ENCODE data around the gene HPSE2. TPM values are rescaled to one million over a fixed set of nuclear protein-coding genes. Genes with fewer than 3 reads are reported as not detected.

The HPSE2 gene
- total RNA-seq, 1 donor: not detected

DNA sequence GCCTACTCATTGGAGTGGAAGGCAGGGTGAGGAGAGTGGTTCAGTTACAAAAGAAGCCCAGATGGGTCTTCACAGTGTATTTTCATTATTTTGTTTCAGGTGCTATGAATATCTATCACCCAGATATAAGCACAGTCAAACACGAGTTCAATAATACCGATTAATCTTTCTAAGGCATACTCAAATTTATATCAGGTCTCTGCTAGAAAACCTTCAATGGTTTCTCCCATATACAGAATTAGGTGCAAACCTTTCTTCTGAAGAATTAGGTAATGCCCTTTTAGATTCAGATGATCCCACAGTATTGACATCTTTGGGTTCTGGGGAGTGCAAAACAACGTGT lies 774.2 kb downstream of the HPSE2 start:
- H3K4me3 ChIP-seq (ENCODE audit: low read depth, low read length): no peak overlapping the region
- TF ChIP-seq, protein P1, sequence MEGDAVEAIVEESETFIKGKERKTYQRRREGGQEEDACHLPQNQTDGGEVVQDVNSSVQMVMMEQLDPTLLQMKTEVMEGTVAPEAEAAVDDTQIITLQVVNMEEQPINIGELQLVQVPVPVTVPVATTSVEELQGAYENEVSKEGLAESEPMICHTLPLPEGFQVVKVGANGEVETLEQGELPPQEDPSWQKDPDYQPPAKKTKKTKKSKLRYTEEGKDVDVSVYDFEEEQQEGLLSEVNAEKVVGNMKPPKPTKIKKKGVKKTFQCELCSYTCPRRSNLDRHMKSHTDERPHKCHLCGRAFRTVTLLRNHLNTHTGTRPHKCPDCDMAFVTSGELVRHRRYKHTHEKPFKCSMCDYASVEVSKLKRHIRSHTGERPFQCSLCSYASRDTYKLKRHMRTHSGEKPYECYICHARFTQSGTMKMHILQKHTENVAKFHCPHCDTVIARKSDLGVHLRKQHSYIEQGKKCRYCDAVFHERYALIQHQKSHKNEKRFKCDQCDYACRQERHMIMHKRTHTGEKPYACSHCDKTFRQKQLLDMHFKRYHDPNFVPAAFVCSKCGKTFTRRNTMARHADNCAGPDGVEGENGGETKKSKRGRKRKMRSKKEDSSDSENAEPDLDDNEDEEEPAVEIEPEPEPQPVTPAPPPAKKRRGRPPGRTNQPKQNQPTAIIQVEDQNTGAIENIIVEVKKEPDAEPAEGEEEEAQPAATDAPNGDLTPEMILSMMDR (IDR thresholded peaks at IDR 0.05; ENCODE audit: insufficient read depth, low read length): no peak
- DNase-seq (ENCODE audit: low read depth): no peak

DNA sequence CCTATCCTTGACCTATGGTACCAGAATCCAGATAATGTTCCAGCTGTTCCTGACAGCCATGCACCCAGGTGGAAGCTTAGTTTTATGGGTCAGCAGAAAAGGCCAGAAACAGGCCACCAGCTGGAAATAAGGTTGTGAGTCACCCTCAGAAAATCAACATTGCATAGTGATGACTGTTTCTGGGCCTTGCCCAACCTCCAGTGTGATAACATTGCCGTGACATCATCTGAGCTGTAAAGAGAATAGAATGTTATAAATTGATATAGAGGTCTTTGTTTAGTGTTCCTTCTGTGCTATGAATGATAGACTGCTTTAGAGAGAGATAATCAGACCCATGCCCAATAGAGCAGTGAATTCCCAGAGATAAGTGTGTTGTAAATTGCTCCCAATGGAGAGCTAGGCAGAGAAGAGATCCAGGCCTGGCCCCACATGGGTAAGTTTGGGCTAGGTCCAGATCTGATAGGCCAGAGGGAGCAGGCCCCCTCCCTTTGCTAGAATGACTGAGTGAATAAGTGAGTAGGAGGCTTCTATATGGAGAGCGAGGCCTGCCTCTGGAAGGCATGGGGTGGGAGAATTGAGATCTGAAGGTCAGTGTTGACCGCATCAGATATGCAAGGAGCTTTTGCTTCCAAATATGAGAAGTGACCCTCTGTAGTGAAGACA lies 774.7 kb downstream of the HPSE2 start:
- TF ChIP-seq, protein P1 (IDR thresholded peaks at IDR 0.05; ENCODE audit: insufficient read depth, low read length): no peak
- H3K4me3 ChIP-seq (ENCODE audit: low read depth, low read length): no peak overlapping the region
- DNase-seq (ENCODE audit: low read depth): peak; percentile 94

DNA sequence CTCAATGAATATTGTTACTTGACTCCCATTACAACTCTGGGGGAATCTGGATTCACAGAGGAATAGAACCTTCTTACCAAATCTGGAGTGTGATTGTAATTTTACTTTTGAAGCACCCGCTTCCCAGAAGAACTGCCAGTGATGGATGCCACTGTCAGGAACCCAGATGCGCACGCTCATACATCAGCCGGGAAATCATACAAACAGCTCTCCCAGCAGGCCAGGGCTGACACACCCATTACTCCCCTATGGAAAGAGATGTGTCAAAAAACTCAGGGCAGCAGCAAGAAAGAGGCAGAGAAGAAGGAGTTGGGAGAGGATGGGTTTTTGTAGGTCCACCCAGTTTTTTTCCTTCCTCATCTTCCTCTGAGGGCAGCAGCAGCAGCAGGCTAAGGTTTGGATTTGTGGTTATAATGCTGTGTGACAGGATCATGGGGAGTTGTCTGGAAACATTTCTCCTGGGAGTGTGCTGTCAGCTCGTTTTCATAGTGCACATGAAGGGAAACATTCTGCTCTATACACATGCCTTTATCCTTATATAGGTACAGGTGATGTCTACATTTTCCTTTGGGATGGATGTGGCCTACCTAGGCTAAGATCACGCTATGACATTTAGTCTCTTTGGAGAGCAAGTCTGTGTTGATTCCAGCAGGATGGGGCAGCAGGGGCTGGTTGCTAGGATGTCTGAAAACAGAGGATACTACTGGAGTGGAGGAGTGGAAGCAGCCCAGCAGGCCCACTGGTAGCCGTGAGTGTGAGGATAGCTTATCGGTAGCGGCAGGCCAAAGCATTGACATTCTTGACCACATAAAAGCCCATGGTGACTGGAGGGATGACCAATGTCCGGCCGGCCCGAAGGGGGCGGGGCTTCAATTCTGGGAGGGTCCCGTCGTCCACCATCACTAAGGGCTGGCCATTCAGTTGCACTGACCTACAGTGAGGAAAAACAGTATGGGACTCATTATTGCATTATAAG lies 776.6 kb downstream of the HPSE2 start:
- H3K4me3 ChIP-seq (ENCODE audit: low read depth, low read length): no peak overlapping the region
- DNase-seq (ENCODE audit: low read depth): no peak
- TF ChIP-seq, protein P1 (IDR thresholded peaks at IDR 0.05; ENCODE audit: insufficient read depth, low read length): no peak

DNA sequence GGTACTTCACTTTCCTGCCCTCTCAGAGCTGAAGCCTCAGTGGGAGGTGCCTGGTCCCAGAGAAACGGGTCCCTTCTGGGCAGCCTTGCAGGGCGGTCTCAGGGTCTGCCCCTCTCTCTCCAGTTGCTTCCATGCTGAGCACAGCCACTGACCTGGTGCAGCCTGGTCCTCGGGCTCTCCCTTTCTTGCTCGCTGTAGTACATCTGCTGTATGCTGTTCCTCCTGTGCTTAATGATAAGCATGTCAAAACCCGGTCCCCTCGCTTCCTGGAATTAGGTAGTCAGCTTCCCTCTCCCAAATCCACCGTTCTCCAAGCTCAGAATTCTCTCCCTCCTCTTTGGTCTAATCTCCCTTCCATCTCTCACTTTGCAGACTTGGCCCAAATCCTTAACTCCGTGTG lies 777.9 kb downstream of the HPSE2 start:
- TF ChIP-seq, protein P1 (IDR thresholded peaks at IDR 0.05; ENCODE audit: insufficient read depth, low read length): no peak
- no peak overlapping the region for H3K4me3 ChIP-seq (ENCODE audit: low read depth, low read length)
- DNase-seq (ENCODE audit: low read depth): no peak

DNA sequence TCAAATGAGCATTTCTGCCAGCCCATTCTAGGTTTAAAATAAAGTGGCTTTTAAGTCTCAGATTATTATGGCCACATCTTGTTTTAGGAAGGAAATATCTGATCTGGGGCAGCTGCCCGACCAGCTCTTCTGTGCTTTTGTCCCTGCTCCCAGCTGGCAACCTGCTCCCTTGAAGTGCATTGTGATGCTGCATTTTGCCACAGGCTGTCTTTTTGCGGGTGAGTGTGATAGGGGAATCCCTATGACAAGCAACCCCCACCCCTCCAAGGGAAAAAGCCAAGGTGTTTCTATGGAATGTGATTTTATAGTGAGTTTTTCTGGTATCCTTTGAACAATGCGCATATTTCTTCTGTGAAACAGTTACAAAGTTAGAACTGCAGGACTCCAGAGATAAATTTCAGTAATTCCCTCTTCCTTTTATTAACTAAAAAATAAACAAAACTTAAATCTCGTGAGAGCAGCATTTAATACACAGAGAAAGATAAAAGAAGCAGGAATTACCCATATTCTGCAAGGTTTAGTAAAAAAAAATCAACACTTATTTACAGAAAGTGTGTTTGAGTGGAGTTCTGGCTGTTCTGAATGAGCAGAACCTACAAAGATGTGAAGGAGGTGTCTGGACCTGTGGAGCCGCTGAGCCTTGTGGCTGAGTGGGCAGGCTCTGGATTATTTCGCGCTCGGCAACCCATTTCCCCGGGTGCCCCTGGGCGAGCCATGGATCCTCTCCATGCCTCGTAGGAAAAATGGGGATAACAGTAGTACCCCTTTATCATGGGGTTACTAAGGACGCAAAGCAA lies 778.8 kb downstream of the HPSE2 start:
- H3K4me3 ChIP-seq (ENCODE audit: low read depth, low read length): no peak overlapping the region
- TF ChIP-seq, protein P1 (IDR thresholded peaks at IDR 0.05; ENCODE audit: insufficient read depth, low read length): no peak
- DNase-seq (ENCODE audit: low read depth): no peak

DNA sequence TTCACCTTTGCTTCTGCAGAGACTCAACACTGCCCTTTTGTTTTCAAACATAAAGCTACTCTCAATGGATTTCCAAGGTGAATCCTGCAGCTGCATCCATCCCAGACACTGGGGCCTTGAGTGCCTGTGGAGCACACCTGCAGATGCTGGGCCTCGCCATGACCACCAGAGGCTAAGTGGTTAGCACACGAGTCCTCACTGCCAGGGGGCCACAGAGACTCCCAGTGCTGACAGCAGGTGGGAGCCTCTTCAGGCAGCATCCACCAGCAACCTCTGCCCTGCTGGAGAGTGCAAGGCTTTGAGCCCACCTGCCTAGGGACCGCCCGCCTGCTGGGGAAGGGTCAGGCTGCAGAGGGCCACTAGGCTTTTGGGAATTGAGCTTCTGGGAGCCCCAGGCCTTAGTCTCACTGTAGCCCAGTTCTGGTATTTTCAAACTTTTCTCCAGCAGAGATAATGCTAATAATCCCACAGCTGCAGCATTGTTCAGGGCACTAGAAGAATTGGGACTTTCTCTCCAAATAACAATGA lies 779.5 kb downstream of the HPSE2 start:
- DNase-seq (ENCODE audit: low read depth): no peak
- H3K4me3 ChIP-seq (ENCODE audit: low read depth, low read length): no peak overlapping the region
- TF ChIP-seq, protein P1 (IDR thresholded peaks at IDR 0.05; ENCODE audit: insufficient read depth, low read length): no peak
